H1 (cell line): ENCODE measurements around the gene RGS5. TPM values are rescaled to one million over a fixed set of nuclear protein-coding genes. Genes with fewer than 3 reads are reported as not detected.

Experiments used
- CTCF ChIA-PET: fragments of 300-600 bp; sonication (Branson Sonifier 250); formaldehyde crosslinking; loops from one replicate; lab custom pipeline; 2021; ENCODE audit not compliant: partially characterized antibody; lab: Charles Lee
- POLR2A ChIA-PET: fragments of 300-600 bp; sonication (Branson Sonifier 250); formaldehyde crosslinking; loops from one replicate; lab custom pipeline; 2021; ENCODE audit warnings: inconsistent platforms; ENCODE audit not compliant: partially characterized antibody; lab: Charles Lee
- DNase-seq, 2 experiments: peaks; one replicate each; pipeline versions ENCODE4 v3.0.0 to v3.0.0-alpha.2; 2010 to 2022; ENCODE audit warnings: low spot score in 2 of 2, low read depth in 1 of 2, mixed read lengths in 1 of 2
- FAIRE-seq: peaks from 2 replicates; lab custom pipeline; 2011; peaks lifted over from hg19 to GRCh38; lab: Jason Lieb, UNC
- H2AFZ ChIP-seq: 2 replicates; pipeline ENCODE4 v1.8.1; 2012; ENCODE audit warnings: low read length, inconsistent platforms
- H2AK5ac ChIP-seq: 2 replicates; pipeline ENCODE4 v1.6.1; 2013; ENCODE audit warnings: low read depth, low read length
- H2BK120ac ChIP-seq: replicated peaks from 2 replicates; pipeline ENCODE3; 2013; ENCODE audit warnings: low read depth, low read length, inconsistent platforms
- H2BK12ac ChIP-seq: 2 replicates; pipeline ENCODE4 v1.6.1; 2013; ENCODE audit warnings: low read depth, low read length
- H2BK15ac ChIP-seq: 2 replicates; pipeline ENCODE4 v1.6.1; 2013; ENCODE audit warnings: low read length
- H2BK20ac ChIP-seq: 2 replicates; pipeline ENCODE4 v1.6.1; 2013; ENCODE audit warnings: low read length
- H2BK5ac ChIP-seq: 2 replicates; pipeline ENCODE4 v1.6.1; 2013; ENCODE audit warnings: low read depth, low read length
- H3K14ac ChIP-seq: 2 replicates; pipeline ENCODE4 v1.6.1; 2013; ENCODE audit warnings: inconsistent platforms; ENCODE audit not compliant: insufficient read length
- H3K18ac ChIP-seq: 2 replicates; pipeline ENCODE4 v1.6.1; 2013; ENCODE audit warnings: low read length; ENCODE audit errors: extremely low read depth
- H3K23ac ChIP-seq: 2 replicates; pipeline ENCODE4 v1.6.1; 2013; ENCODE audit warnings: inconsistent platforms; ENCODE audit not compliant: insufficient read length
- H3K23me2 ChIP-seq: 2 replicates; pipeline ENCODE4 v1.6.1; 2013; ENCODE audit warnings: low read depth, low read length
- H3K27ac ChIP-seq: 2 replicates; pipeline ENCODE4 v1.6.1; 2011; ENCODE audit warnings: low read depth, low read length, inconsistent platforms
- H3K27me3 ChIP-seq, 4 experiments: replicated peaks in 1 of 4; 1 replicate in 1 of 4; 2 replicates in 3 of 4; pipeline versions ENCODE4 v1.6.1 to v1.8.1; 2011 to 2013; ENCODE audit warnings: low read length in 3 of 4, mild to moderate bottlenecking in 3 of 4, inconsistent platforms in 2 of 4, mixed read lengths in 2 of 4, moderate library complexity in 1 of 4; ENCODE audit not compliant: control insufficient read depth in 3 of 4, insufficient read depth in 3 of 4; ENCODE audit errors: extremely low read depth in 1 of 4
- H3K36me3 ChIP-seq, 4 experiments: 2 replicates each; pipeline versions ENCODE4 v1.6.1 to v1.8.1; 2011 to 2013; ENCODE audit warnings: mild to moderate bottlenecking in 4 of 4, low read length in 3 of 4, moderate library complexity in 2 of 4, control low read depth in 1 of 4, inconsistent platforms in 1 of 4; ENCODE audit not compliant: insufficient read depth in 4 of 4, control insufficient read depth in 2 of 4
- H3K4ac ChIP-seq: replicated peaks from 2 replicates; pipeline ENCODE3; 2013; ENCODE audit warnings: low read length, low read depth, mixed read lengths, inconsistent platforms; ENCODE audit not compliant: insufficient read length
- H3K4me1 ChIP-seq, 4 experiments: replicated peaks in 1 of 4; 1 replicate in 1 of 4; 2 replicates in 3 of 4; pipeline versions ENCODE4 v1.6.1 to v1.8.1; 2011 to 2013; ENCODE audit warnings: low read length in 3 of 4, inconsistent platforms in 2 of 4, mixed read lengths in 1 of 4; ENCODE audit not compliant: insufficient read depth in 4 of 4, control insufficient read depth in 3 of 4
- H3K4me2 ChIP-seq, 2 experiments: 2 replicates each; pipeline versions ENCODE4 v1.6.1 to v1.8.1; 2011 to 2013; ENCODE audit warnings: low read depth in 2 of 2, low read length in 2 of 2, control low read depth in 1 of 2, inconsistent platforms in 1 of 2, mild to moderate bottlenecking in 1 of 2; ENCODE audit not compliant: insufficient read depth in 1 of 2
- H3K4me3 ChIP-seq, 4 experiments: fragments of 200-600, 300-600 bp in 1 of 4; sonication (generic), shearing (Covaris generic), sonication (Bioruptor Twin) in 1 of 4; 2 replicates each; pipeline versions ENCODE4 v1.5.1 to v1.8.1; 2011 to 2016; ENCODE audit warnings: low read length in 4 of 4, low read depth in 3 of 4, control low read depth in 2 of 4, inconsistent platforms in 2 of 4, mild to moderate bottlenecking in 2 of 4, mixed read lengths in 1 of 4, moderate library complexity in 1 of 4; ENCODE audit not compliant: insufficient read depth in 2 of 4; ENCODE audit errors: extremely low read depth in 1 of 4
- H3K56ac ChIP-seq: replicated peaks from 2 replicates; pipeline ENCODE3; 2013; ENCODE audit warnings: low read depth, mild to moderate bottlenecking, mixed read lengths, low read length, inconsistent platforms; ENCODE audit not compliant: insufficient read length
- H3K79me1 ChIP-seq: 2 replicates; pipeline ENCODE4 v1.6.1; 2013; ENCODE audit warnings: low read depth, low read length, control low read depth
- H3K79me2 ChIP-seq, 2 experiments: 2 replicates each; pipeline versions ENCODE4 v1.6.1 to v1.8.1; 2012 to 2013; ENCODE audit warnings: low read length in 2 of 2, mild to moderate bottlenecking in 2 of 2, inconsistent platforms in 1 of 2; ENCODE audit not compliant: insufficient read depth in 2 of 2, control insufficient read depth in 1 of 2
- H3K9ac ChIP-seq, 4 experiments: replicated peaks in 1 of 4; 1 replicate in 1 of 4; 2 replicates in 3 of 4; pipeline versions ENCODE4 v1.6.1 to v1.8.1; 2011 to 2013; ENCODE audit warnings: low read depth in 3 of 4, low read length in 3 of 4, control low read depth in 2 of 4, mild to moderate bottlenecking in 2 of 4, moderate library complexity in 2 of 4, inconsistent platforms in 1 of 4; ENCODE audit errors: extremely low read depth in 1 of 4
- H3K9me3 ChIP-seq, 2 experiments: 2 replicates each; pipeline versions ENCODE4 v1.6.1 to v1.8.1; 2012 to 2013; ENCODE audit warnings: mild to moderate bottlenecking in 2 of 2, moderate library complexity in 2 of 2, control low read depth in 1 of 2, inconsistent platforms in 1 of 2, low read depth in 1 of 2, low read length in 1 of 2, mixed read lengths in 1 of 2; ENCODE audit not compliant: insufficient read depth in 2 of 2
- H4K20me1 ChIP-seq, 2 experiments: replicated peaks in 1 of 2; 2 replicates each; pipeline versions ENCODE3 to v1.8.1; 2011 to 2013; ENCODE audit warnings: inconsistent platforms in 2 of 2, low read length in 2 of 2, mild to moderate bottlenecking in 1 of 2; ENCODE audit not compliant: insufficient read depth in 2 of 2, control insufficient read depth in 1 of 2
- H4K5ac ChIP-seq: 2 replicates; pipeline ENCODE4 v1.6.1; 2013; ENCODE audit warnings: low read length, low read depth, mixed read lengths, inconsistent platforms; ENCODE audit not compliant: insufficient read length
- H4K8ac ChIP-seq: 2 replicates; pipeline ENCODE4 v1.8.0; 2013; ENCODE audit warnings: mild to moderate bottlenecking, moderate library complexity, low read length, inconsistent platforms; ENCODE audit not compliant: insufficient read depth; ENCODE audit errors: extremely low read depth
- H4K91ac ChIP-seq: replicated peaks from 2 replicates; pipeline ENCODE3; 2013; ENCODE audit warnings: low read length, mixed read lengths, inconsistent platforms; ENCODE audit not compliant: insufficient read length
- ASH2L ChIP-seq: fragments of 200-600, 300-600 bp; sonication (generic); IDR thresholded peaks from one replicate; pipeline ENCODE4 v1.7.1; 2017; ENCODE audit warnings: low read length
- CBX8 ChIP-seq: fragments of 300-800, 300-1000 bp; sonication (generic); IDR thresholded peaks from 2 replicates; pipeline ENCODE4 v1.7.1; 2016; ENCODE audit warnings: low read depth, low read length, borderline replicate concordance
- EP300 ChIP-seq, 2 experiments: IDR thresholded peaks; 1 replicate in 1 of 2; 2 replicates in 1 of 2; pipeline ENCODE4 v1.6.1; 2011 to 2012; ENCODE audit warnings: low read depth in 2 of 2, low read length in 2 of 2, mild to moderate bottlenecking in 2 of 2, borderline replicate concordance in 1 of 2, inconsistent platforms in 1 of 2, moderate library complexity in 1 of 2
- JUN ChIP-seq: IDR thresholded peaks from 2 replicates; pipeline ENCODE4 v1.6.1; 2011; ENCODE audit warnings: low read depth, mild to moderate bottlenecking, improper control_type of control experiment, low read length
- MAX ChIP-seq: IDR thresholded peaks from 2 replicates; pipeline ENCODE4 v1.6.1; 2012; ENCODE audit warnings: inconsistent platforms
- POLR2AphosphoS5 ChIP-seq: IDR thresholded peaks from 2 replicates; pipeline ENCODE4 v1.6.1; 2011; ENCODE audit warnings: low read depth, low read length
- RNF2 ChIP-seq: fragments of 200-900, 300-1000 bp; sonication (generic); IDR thresholded peaks from 2 replicates; pipeline ENCODE4 v1.7.1; 2016; ENCODE audit warnings: borderline replicate concordance, low read depth, mild to moderate bottlenecking, antibody characterized with exemption, low read length; ENCODE audit not compliant: poor library complexity, severe bottlenecking; ENCODE audit errors: missing control alignments
- SP1 ChIP-seq: IDR thresholded peaks from 2 replicates; pipeline ENCODE4 v1.6.1; 2011; ENCODE audit warnings: low read depth, low read length
- SP2 ChIP-seq: IDR thresholded peaks from 2 replicates; pipeline ENCODE4 v1.6.1; 2012; ENCODE audit warnings: mild to moderate bottlenecking, low read length, inconsistent platforms
- SUZ12 ChIP-seq: fragments of 200-600 bp; sonication (generic); IDR thresholded peaks from 2 replicates; pipeline ENCODE4 v1.6.1; 2012; ENCODE audit warnings: mild to moderate bottlenecking, inconsistent platforms, low read length, moderate library complexity, mixed read lengths
- ZNF274 ChIP-seq: IDR thresholded peaks from 2 replicates; pipeline ENCODE4 v1.7.0; 2012; ENCODE audit warnings: low read length, borderline replicate concordance; ENCODE audit errors: extremely low read depth
- WGBS, 2 experiments: shearing (Covaris generic) in 1 of 2; methylation state at CpG; one replicate each; pipeline versions ENCODE4 v1.1.6 to v1.1.7; 2013 to 2015; ENCODE audit warnings: low lambda C conversion rate in 2 of 2, mixed read lengths in 2 of 2, inconsistent platforms in 1 of 2, low coverage in 1 of 2, missing lambda C conversion rate in 1 of 2; ENCODE audit not compliant: insufficient replicate concordance in 2 of 2, insufficient coverage in 1 of 2, insufficient read length in 1 of 2; ENCODE audit errors: extremely low coverage in 1 of 2, missing lambda C conversion rate in 1 of 2; 5-methylcytosine and 5-hydroxymethylcytosine counted together
- polyA plus RNA-seq, 7 experiments: library from polyadenylated mRNA; depleted of rRNA in 3 of 7; stranded (reverse) in 5 of 7; unstranded in 2 of 7; fragments of >200 nt in 5 of 7; fragments of 200-250 nt in 2 of 7; gene quantifications; 1 replicate in 5 of 7; 2 replicates in 1 of 7; 4 replicates in 1 of 7; pipeline versions ENCODE4 v1.2.1 to v1.2.3, GENCODE V29; 2011 to 2013; ENCODE audit warnings: missing spikeins in 2 of 7, mixed read lengths in 2 of 7
- total RNA-seq: library from RNA; stranded (reverse); fragmentation: NEBNext Ultra II Directional; extraction: Animal tissue kit (Norgen Biotek cat#: 25700); gene quantifications from 2 replicates; pipeline ENCODE4 v1.2.1, GENCODE V29; 2021
- TF ChIP-seq, protein P1 (sequence below), 3 experiments: IDR thresholded peaks; 1 replicate in 2 of 3; 2 replicates in 1 of 3; pipeline versions ENCODE4 v1.5.1 to v1.6.1; 2011; ENCODE audit warnings: low read length in 3 of 3, mild to moderate bottlenecking in 3 of 3, inconsistent platforms in 2 of 3, low read depth in 1 of 3, moderate library complexity in 1 of 3; ENCODE audit not compliant: insufficient read depth in 1 of 3; ENCODE audit errors: control extremely low read depth in 1 of 3

The RGS5 gene
- total and polyA plus RNA-seq, 2 of the 8 experiments (the other 6 are each of a cell fraction or from before 2014, with no cell fraction given): 75.5 to 103 TPM

GRCh38 chr1:163240705-163241104, 38.0 kb upstream of the RGS5 start:
- Histone ChIP-seq H3K79me1 (no peaks in the 10 kb centered on the region), H3K27me3 (no peaks in the 10 kb centered on the region), H3K23ac (no peak overlapping the region), H3K4me3 (no peak overlapping the region), H3K4ac (no peak overlapping the region), H2BK12ac (no peak overlapping the region), H4K20me1 (no peaks in the 10 kb centered on the region), H2BK120ac (no peak overlapping the region), H3K23me2 (no peaks in the 10 kb centered on the region), H3K9me3 (no peaks in the 10 kb centered on the region), H2AK5ac (no peak overlapping the region), H4K5ac (no peak overlapping the region), H3K4me2 (no peak overlapping the region), H2BK15ac (no peak overlapping the region), H3K36me3 (no peaks in the 10 kb centered on the region), H4K8ac (no peak overlapping the region), H3K56ac (no peak overlapping the region), H3K4me1 (no peaks in the 10 kb centered on the region), H3K79me2 (no peaks in the 10 kb centered on the region), H3K18ac (no peak overlapping the region), H2BK20ac (no peak overlapping the region), H2BK5ac (no peak overlapping the region), H2AFZ (no peak overlapping the region), H3K27ac (no peak overlapping the region), H4K91ac (no peak overlapping the region), H3K14ac (no peak overlapping the region), H3K9ac (no peak overlapping the region)
- FAIRE-seq (no peak), DNase-seq (no peak)
- WGBS, 2 experiments: 92% methylated on average over 3 of the region's 3 CpGs; no CpG with 5 or more reads in 1 of the 2 experiments
- POLR2A ChIA-PET: no interaction called here
- CTCF ChIA-PET: no interaction called here
- TF ChIP-seq MAX (no peak), POLR2AphosphoS5 (no peak), CBX8 (no peak), SP2 (no peak), SUZ12 (no peak), EP300 (IDR thresholded peaks at IDR 0.05; ENCODE audit: borderline replicate concordance in 1 of 2, low read depth in 2 of 2, low read length in 2 of 2) (no peak), JUN (no peak), ASH2L (no peak), SP1 (no peak), ZNF274 (no peak), RNF2 (no peak)
- TF ChIP-seq, protein P1, sequence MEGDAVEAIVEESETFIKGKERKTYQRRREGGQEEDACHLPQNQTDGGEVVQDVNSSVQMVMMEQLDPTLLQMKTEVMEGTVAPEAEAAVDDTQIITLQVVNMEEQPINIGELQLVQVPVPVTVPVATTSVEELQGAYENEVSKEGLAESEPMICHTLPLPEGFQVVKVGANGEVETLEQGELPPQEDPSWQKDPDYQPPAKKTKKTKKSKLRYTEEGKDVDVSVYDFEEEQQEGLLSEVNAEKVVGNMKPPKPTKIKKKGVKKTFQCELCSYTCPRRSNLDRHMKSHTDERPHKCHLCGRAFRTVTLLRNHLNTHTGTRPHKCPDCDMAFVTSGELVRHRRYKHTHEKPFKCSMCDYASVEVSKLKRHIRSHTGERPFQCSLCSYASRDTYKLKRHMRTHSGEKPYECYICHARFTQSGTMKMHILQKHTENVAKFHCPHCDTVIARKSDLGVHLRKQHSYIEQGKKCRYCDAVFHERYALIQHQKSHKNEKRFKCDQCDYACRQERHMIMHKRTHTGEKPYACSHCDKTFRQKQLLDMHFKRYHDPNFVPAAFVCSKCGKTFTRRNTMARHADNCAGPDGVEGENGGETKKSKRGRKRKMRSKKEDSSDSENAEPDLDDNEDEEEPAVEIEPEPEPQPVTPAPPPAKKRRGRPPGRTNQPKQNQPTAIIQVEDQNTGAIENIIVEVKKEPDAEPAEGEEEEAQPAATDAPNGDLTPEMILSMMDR (IDR thresholded peaks at IDR 0.05; ENCODE audit: control extremely low read depth in 1 of 3, insufficient read depth in 1 of 3, low read depth in 1 of 3, low read length in 3 of 3): no peak
